ENCODE results near the gene AP1G1.

AP1G1 gene

DNA sequence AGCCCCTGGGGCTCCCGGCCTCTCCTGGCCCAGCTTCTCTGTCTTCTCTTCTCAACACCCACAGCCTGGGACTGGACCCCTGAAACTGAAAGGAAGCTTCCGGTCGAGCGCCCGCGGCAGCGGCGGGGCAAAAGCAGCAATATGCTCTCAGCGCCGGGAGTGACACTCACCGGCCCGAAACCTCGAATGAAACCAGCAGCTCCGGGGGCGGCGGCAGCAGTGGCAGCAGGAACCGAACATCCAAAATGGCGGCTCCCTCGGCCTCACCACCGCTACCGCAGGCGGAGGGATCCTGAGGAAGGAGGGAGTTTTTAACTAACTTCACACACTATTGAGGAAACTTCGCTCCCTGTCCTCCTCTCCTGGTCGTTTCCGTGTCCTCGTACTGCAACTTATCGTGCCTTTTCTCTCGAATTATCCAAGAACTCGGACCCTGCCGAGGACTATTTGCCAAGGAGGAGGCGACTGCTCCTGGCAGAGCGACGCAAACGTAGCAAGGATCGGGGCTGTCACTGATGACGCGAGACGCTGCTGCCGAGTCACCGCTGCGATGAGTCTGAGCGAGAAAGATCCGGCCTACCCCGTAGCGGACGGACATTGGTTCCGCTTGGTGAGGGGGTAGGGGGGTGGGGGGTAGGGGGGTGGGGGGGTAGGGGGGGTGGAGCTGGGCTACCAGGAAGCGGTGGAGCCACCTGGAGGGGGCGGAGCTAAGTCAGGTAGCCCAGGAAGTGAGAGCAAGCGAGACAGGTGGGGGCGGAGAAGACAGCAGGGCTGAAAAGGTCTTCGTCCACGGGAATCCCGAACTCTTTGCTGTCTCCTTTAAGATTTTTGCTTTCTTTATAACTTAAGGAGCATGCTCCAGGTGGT, at the start of gene AP1G1:
TSS of gene AP1G1 (minus strand) at position 242 of the 867 bp plus-strand sequence. CDS start 19,355 bp downstream, outside the sequence.
- Histone ChIP-seq H3K4me3 (ENCODE audit: low read depth, low read length) (peak within 1 kb of the TSS; percentile 87), H3K27ac (ENCODE audit: extremely low read depth, low read depth, low read length) (peak within 1 kb of the TSS; percentile 81), H3K9me3 (ENCODE audit: control insufficient read depth, insufficient read depth, low read depth, low read length) (no peaks in the 10 kb centered on the region), H3K4me1 (ENCODE audit: control insufficient read depth, insufficient read depth, low read length) (peaks cover 8% of the 10 kb centered on the region), H3K36me3 (ENCODE audit: control insufficient read depth in 2 of 2, insufficient read depth in 1 of 2, low read length in 2 of 2) (peaks cover 12 to 13% of the 10 kb centered on the region in 2 experiments)
- ChIA-PET CTCF (interaction anchor here (0.5 to 0.7 kb wide), 3 partner anchors 19 to 74 kb away, joined by 3 read pairs; no protein-coding TSS in a partner anchor), POLR2A (interaction anchor here (0.6 to 2.1 kb wide), 15 partner anchors 9 to 244 kb away, joined by 3 to 12 read pairs (median 4); partner anchors contain the start of genes ATXN1L, IST1 and ZNF821)
- TF ChIP-seq ZNF133 (tag by site-specific recombination; IDR thresholded peaks at IDR 0.05) (0 out of 2 replicates have a peak, but pooled peaks have one; percentile 25), SP7 (tag by site-specific recombination; IDR thresholded peaks at IDR 0.05) (peak; percentile 96), ZNF2 (tag by site-specific recombination; IDR thresholded peaks at IDR 0.05) (peak; percentile 97), ZNF398 (tag by site-specific recombination; IDR thresholded peaks at IDR 0.05) (peak; percentile 96), ZNF23 (tag by site-specific recombination; IDR thresholded peaks at IDR 0.05; ENCODE audit: borderline replicate concordance) (0 out of 2 replicates have a peak, but pooled peaks have one; percentile 20), ZNF248 (tag by site-specific recombination; IDR thresholded peaks at IDR 0.05) (no peak), ZSCAN23 (tag by site-specific recombination; IDR thresholded peaks at IDR 0.05) (peak; percentile 91), ZNF664 (tag by site-specific recombination; IDR thresholded peaks at IDR 0.05) (peak; percentile 84), ZNF830 (tag by site-specific recombination; IDR thresholded peaks at IDR 0.05; ENCODE audit: low read depth) (no peak), ZNF660 (tag by site-specific recombination; IDR thresholded peaks at IDR 0.05) (peak; percentile 90), ZNF350 (tag by site-specific recombination; IDR thresholded peaks at IDR 0.05) (no peak), ZNF513 (tag by site-specific recombination; IDR thresholded peaks at IDR 0.05) (peak; percentile 76), PRDM1 (tag by site-specific recombination; IDR thresholded peaks at IDR 0.05) (no peak), ZBTB48 (tag by site-specific recombination; IDR thresholded peaks at IDR 0.05) (0 out of 2 replicates have a peak, but pooled peaks have one; percentile 19), ZNF112 (tag by site-specific recombination; IDR thresholded peaks at IDR 0.05) (no peak), ZFP69B (tag by site-specific recombination; IDR thresholded peaks at IDR 0.05) (peak; percentile 79), ZSCAN30 (tag by site-specific recombination; IDR thresholded peaks at IDR 0.05) (peak; percentile 57; the same call in 1 of the 2 replicates), ZBTB21 (tag by site-specific recombination; IDR thresholded peaks at IDR 0.05) (peak; percentile 98), KLF1 (tag by site-specific recombination; IDR thresholded peaks at IDR 0.05) (peak; percentile 62)
- TF ChIP-seq, protein P1, sequence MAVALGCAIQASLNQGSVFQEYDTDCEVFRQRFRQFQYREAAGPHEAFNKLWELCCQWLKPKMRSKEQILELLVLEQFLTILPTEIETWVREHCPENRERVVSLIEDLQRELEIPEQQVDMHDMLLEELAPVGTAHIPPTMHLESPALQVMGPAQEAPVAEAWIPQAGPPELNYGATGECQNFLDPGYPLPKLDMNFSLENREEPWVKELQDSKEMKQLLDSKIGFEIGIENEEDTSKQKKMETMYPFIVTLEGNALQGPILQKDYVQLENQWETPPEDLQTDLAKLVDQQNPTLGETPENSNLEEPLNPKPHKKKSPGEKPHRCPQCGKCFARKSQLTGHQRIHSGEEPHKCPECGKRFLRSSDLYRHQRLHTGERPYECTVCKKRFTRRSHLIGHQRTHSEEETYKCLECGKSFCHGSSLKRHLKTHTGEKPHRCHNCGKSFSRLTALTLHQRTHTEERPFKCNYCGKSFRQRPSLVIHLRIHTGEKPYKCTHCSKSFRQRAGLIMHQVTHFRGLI (tag by site-specific recombination; IDR thresholded peaks at IDR 0.05), result peak; percentile 59; the same call in 1 of the 2 replicates
- TF ChIP-seq, protein P2, sequence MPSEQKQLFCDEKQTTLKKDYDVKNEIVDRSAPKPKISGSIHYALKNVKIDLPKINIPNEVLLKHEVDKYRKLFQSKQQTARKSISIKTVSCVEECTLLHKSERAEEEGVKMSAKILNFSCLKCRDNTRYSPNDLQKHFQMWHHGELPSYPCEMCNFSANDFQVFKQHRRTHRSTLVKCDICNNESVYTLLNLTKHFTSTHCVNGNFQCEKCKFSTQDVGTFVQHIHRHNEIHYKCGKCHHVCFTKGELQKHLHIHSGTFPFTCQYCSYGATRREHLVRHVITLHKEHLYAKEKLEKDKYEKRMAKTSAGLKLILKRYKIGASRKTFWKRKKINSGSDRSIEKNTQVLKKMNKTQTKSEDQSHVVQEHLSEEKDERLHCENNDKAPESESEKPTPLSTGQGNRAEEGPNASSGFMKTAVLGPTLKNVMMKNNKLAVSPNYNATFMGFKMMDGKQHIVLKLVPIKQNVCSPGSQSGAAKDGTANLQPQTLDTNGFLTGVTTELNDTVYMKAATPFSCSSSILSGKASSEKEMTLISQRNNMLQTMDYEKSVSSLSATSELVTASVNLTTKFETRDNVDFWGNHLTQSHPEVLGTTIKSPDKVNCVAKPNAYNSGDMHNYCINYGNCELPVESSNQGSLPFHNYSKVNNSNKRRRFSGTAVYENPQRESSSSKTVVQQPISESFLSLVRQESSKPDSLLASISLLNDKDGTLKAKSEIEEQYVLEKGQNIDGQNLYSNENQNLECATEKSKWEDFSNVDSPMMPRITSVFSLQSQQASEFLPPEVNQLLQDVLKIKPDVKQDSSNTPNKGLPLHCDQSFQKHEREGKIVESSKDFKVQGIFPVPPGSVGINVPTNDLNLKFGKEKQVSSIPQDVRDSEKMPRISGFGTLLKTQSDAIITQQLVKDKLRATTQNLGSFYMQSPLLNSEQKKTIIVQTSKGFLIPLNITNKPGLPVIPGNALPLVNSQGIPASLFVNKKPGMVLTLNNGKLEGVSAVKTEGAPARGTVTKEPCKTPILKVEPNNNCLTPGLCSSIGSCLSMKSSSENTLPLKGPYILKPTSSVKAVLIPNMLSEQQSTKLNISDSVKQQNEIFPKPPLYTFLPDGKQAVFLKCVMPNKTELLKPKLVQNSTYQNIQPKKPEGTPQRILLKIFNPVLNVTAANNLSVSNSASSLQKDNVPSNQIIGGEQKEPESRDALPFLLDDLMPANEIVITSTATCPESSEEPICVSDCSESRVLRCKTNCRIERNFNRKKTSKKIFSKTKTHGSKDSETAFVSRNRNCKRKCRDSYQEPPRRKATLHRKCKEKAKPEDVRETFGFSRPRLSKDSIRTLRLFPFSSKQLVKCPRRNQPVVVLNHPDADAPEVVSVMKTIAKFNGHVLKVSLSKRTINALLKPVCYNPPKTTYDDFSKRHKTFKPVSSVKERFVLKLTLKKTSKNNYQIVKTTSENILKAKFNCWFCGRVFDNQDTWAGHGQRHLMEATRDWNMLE (tag by site-specific recombination; conservative IDR thresholded peaks at IDR 0.05; ENCODE audit: low read depth), result peak; percentile 64; the same call in 1 of the 2 replicates
- TF ChIP-seq, protein P3, sequence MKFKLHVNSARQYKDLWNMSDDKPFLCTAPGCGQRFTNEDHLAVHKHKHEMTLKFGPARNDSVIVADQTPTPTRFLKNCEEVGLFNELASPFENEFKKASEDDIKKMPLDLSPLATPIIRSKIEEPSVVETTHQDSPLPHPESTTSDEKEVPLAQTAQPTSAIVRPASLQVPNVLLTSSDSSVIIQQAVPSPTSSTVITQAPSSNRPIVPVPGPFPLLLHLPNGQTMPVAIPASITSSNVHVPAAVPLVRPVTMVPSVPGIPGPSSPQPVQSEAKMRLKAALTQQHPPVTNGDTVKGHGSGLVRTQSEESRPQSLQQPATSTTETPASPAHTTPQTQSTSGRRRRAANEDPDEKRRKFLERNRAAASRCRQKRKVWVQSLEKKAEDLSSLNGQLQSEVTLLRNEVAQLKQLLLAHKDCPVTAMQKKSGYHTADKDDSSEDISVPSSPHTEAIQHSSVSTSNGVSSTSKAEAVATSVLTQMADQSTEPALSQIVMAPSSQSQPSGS (tag by site-specific recombination; IDR thresholded peaks at IDR 0.05; ENCODE audit: low read depth), result peak; percentile 53
- TF ChIP-seq, protein P4, sequence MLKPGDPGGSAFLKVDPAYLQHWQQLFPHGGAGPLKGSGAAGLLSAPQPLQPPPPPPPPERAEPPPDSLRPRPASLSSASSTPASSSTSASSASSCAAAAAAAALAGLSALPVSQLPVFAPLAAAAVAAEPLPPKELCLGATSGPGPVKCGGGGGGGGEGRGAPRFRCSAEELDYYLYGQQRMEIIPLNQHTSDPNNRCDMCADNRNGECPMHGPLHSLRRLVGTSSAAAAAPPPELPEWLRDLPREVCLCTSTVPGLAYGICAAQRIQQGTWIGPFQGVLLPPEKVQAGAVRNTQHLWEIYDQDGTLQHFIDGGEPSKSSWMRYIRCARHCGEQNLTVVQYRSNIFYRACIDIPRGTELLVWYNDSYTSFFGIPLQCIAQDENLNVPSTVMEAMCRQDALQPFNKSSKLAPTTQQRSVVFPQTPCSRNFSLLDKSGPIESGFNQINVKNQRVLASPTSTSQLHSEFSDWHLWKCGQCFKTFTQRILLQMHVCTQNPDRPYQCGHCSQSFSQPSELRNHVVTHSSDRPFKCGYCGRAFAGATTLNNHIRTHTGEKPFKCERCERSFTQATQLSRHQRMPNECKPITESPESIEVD (tag by site-specific recombination; IDR thresholded peaks at IDR 0.05), result no peak; the same call in 1 of the 2 replicates

All from HEK293 (cell line).